ENCODE data around the gene MUTYH. TPM values are rescaled to one million over a fixed set of nuclear protein-coding genes. Genes with fewer than 3 reads are reported as not detected.

MUTYH gene
- total RNA-seq, 2 donors from 2014 or later, result 20.1 to 27.4 TPM

GRCh38 chr1:45337630-45338325, 2.5 kb downstream of the MUTYH start:
- Histone ChIP-seq H3K27me3 (replicated peaks; ENCODE audit: insufficient read depth) (no peaks in the 10 kb centered on the region), H3K27ac (no peak overlapping the region), H3K9me3 (no peaks in the 10 kb centered on the region), H3K4me1 (replicated peaks) (no peaks in the 10 kb centered on the region), H3K36me3 (peaks cover 3 to 5% of the 10 kb centered on the region in 2 donors), H3K4me3 (no peak overlapping the region)
- no peak for TF ChIP-seq POLR2AphosphoS5 (IDR thresholded peaks at IDR 0.05)
- TF ChIP-seq CTCF (IDR thresholded peaks at IDR 0.05), result no peak
- no peak for TF ChIP-seq POLR2A (IDR thresholded peaks at IDR 0.05)
- intact Hi-C loops (cut with DNase I), result no loop called here
- no peak for DNase-seq (ENCODE audit: low spot score)
- over 99% methylated on average over 3 of the region's 3 CpGs for WGBS

GRCh38 chr1:45335855-45336324, 4.3 kb downstream of the MUTYH start:
- H3K36me3 ChIP-seq, result peaks cover 3 to 8% of the 10 kb centered on the region in 2 donors
- no peaks in the 10 kb centered on the region for H3K4me1 ChIP-seq (replicated peaks)
- intact Hi-C loops (cut with DNase I), result no loop called here
- no peak for DNase-seq (ENCODE audit: low spot score)
- H3K27me3 ChIP-seq (replicated peaks; ENCODE audit: insufficient read depth), result no peaks in the 10 kb centered on the region
- no peak overlapping the region for H3K4me3 ChIP-seq
- WGBS, result 59% methylated on average over 4 of the region's 4 CpGs
- H3K9me3 ChIP-seq, result no peaks in the 10 kb centered on the region
- no peak overlapping the region for H3K27ac ChIP-seq
- TF ChIP-seq POLR2AphosphoS5 (IDR thresholded peaks at IDR 0.05) (peak; percentile 26), POLR2A (IDR thresholded peaks at IDR 0.05) (no peak), CTCF (IDR thresholded peaks at IDR 0.05) (no peak)

GRCh38 chr1:45334308-45335245, 5.7 kb downstream of the MUTYH start:
- H3K36me3 ChIP-seq, result peaks cover 3 to 8% of the 10 kb centered on the region in 2 donors
- intact Hi-C loops (cut with DNase I), result no loop called here
- H3K27ac ChIP-seq, result no peak overlapping the region
- H3K9me3 ChIP-seq, result no peaks in the 10 kb centered on the region
- no peak for DNase-seq (ENCODE audit: low spot score)
- 67% methylated on average over 9 of the region's 9 CpGs for WGBS
- H3K4me1 ChIP-seq (replicated peaks), result no peaks in the 10 kb centered on the region
- no peaks in the 10 kb centered on the region for H3K27me3 ChIP-seq (replicated peaks; ENCODE audit: insufficient read depth)
- H3K4me3 ChIP-seq, result no peak overlapping the region
- TF ChIP-seq CTCF (IDR thresholded peaks at IDR 0.05) (no peak), POLR2A (IDR thresholded peaks at IDR 0.05) (no peak), POLR2AphosphoS5 (IDR thresholded peaks at IDR 0.05) (no peak)

- intact Hi-C loops (cut with DNase I), result no loop called here
- Histone ChIP-seq H3K27ac (no peak overlapping the region), H3K4me1 (replicated peaks) (peaks cover 3% of the 10 kb centered on the region), H3K27me3 (replicated peaks; ENCODE audit: insufficient read depth) (no peaks in the 10 kb centered on the region), H3K4me3 (no peak overlapping the region), H3K9me3 (no peaks in the 10 kb centered on the region), H3K36me3 (peaks cover 3 to 8% of the 10 kb centered on the region in 2 donors)
- WGBS, result 98% methylated on average over 10 of the region's 10 CpGs
- no peak for DNase-seq (ENCODE audit: low spot score)
- TF ChIP-seq CTCF (IDR thresholded peaks at IDR 0.05) (no peak), POLR2AphosphoS5 (IDR thresholded peaks at IDR 0.05) (no peak)
These were observed 7.9 kb downstream of the MUTYH start for GRCh38 chr1:45332346-45332720.
